ENCODE measurements around the gene PDE12.

The PDE12 gene

GRCh38 chr3:57572096-57572495 lies 16.0 kb downstream of the PDE12 start:
- Mint-ChIP-seq H3K27me3 (no peaks in the 10 kb centered on the region), H3K4me3 (no peak overlapping the region), H3K27ac (peak overlapping the region in 1 of 2 donors; percentile 33), H3K4me1 (peaks cover 15% of the 10 kb centered on the region), H3K9me3 (no peaks in the 10 kb centered on the region)
- no peak for ATAC-seq
- no peak for DNase-seq

GRCh38 chr3:57575966-57576626 lies 20.0 kb downstream of the PDE12 start:
- Mint-ChIP-seq H3K27ac (peak overlapping the region in 1 of 2 donors; percentile 22), H3K4me3 (no peak overlapping the region), H3K27me3 (no peaks in the 10 kb centered on the region), H3K9me3 (no peaks in the 10 kb centered on the region), H3K4me1 (peaks cover 17% of the 10 kb centered on the region)
- DNase-seq: no peak
- no peak for ATAC-seq

GRCh38 chr3:57577801-57578200 lies 21.7 kb downstream of the PDE12 start:
- DNase-seq (no peak), ATAC-seq (no peak)
- Mint-ChIP-seq H3K27me3 (no peaks in the 10 kb centered on the region), H3K4me1 (peaks cover 17% of the 10 kb centered on the region), H3K9me3 (no peaks in the 10 kb centered on the region), H3K27ac (no peak overlapping the region), H3K4me3 (no peak overlapping the region)

GRCh38 chr3:57582474-57583168 lies 26.5 kb downstream of the PDE12 start:
- no peak overlapping the region for H3K27ac Mint-ChIP-seq
- no peaks in the 10 kb centered on the region for H3K27me3 Mint-ChIP-seq
- ATAC-seq (peak; percentile 58), DNase-seq (no peak)
- H3K9me3 Mint-ChIP-seq: no peaks in the 10 kb centered on the region
- peaks cover 13% of the 10 kb centered on the region for H3K4me1 Mint-ChIP-seq
- no peak overlapping the region for H3K4me3 Mint-ChIP-seq

GRCh38 chr3:57583544-57583943 lies 27.5 kb downstream of the PDE12 start:
- Mint-ChIP-seq H3K4me3 (no peak overlapping the region), H3K4me1 (peaks cover 16% of the 10 kb centered on the region), H3K27me3 (no peaks in the 10 kb centered on the region), H3K9me3 (no peaks in the 10 kb centered on the region), H3K27ac (no peak overlapping the region)
- DNase-seq (no peak), ATAC-seq (no peak)

- DNase-seq (no peak), ATAC-seq (no peak)
- H3K4me3 Mint-ChIP-seq: no peak overlapping the region
- H3K27ac Mint-ChIP-seq: no peak overlapping the region
- no peaks in the 10 kb centered on the region for H3K9me3 Mint-ChIP-seq
- H3K4me1 Mint-ChIP-seq: peaks cover 20% of the 10 kb centered on the region
- no peaks in the 10 kb centered on the region for H3K27me3 Mint-ChIP-seq
Measured at GRCh38 chr3:57586778-57587177, 30.7 kb downstream of the PDE12 start.

- no peak for DNase-seq
- H3K27me3 Mint-ChIP-seq: no peaks in the 10 kb centered on the region
- ATAC-seq: no peak
- no peaks in the 10 kb centered on the region for H3K9me3 Mint-ChIP-seq
- H3K27ac Mint-ChIP-seq: peak overlapping the region in 1 of 2 donors; percentile 52
- peaks cover 27% of the 10 kb centered on the region for H3K4me1 Mint-ChIP-seq
- H3K4me3 Mint-ChIP-seq: no peak overlapping the region
Measured at GRCh38 chr3:57587905-57588304, 31.8 kb downstream of the PDE12 start.

- Mint-ChIP-seq H3K27ac (no peak overlapping the region), H3K4me3 (no peak overlapping the region), H3K9me3 (no peaks in the 10 kb centered on the region), H3K27me3 (no peaks in the 10 kb centered on the region), H3K4me1 (peaks cover 46% of the 10 kb centered on the region)
- no peak for ATAC-seq
- no peak for DNase-seq
Measured at GRCh38 chr3:57592306-57592705, 36.2 kb downstream of the PDE12 start.

- Mint-ChIP-seq H3K27me3 (no peaks in the 10 kb centered on the region), H3K9me3 (no peaks in the 10 kb centered on the region), H3K4me3 (peak overlapping the region in 1 of 2 donors; percentile 93), H3K27ac (peak overlapping the region in 1 of 2 donors; percentile 19), H3K4me1 (peaks cover 46% of the 10 kb centered on the region)
- ATAC-seq: no peak
- no peak for DNase-seq
Measured at GRCh38 chr3:57594144-57594543, 38.1 kb downstream of the PDE12 start.

GRCh38 chr3:57594576-57594975 lies 38.5 kb downstream of the PDE12 start:
- H3K9me3 Mint-ChIP-seq: no peaks in the 10 kb centered on the region
- peaks cover 51% of the 10 kb centered on the region for H3K4me1 Mint-ChIP-seq
- H3K27ac Mint-ChIP-seq: peak overlapping the region in 1 of 2 donors; percentile 19
- DNase-seq: no peak
- no peaks in the 10 kb centered on the region for H3K27me3 Mint-ChIP-seq
- peak overlapping the region; percentile 93 to 98 for H3K4me3 Mint-ChIP-seq
- no peak for ATAC-seq

GRCh38 chr3:57596495-57597126 lies 40.5 kb downstream of the PDE12 start:
- DNase-seq (peak; percentile 46 to 55), ATAC-seq (no peak)
- no peaks in the 10 kb centered on the region for H3K9me3 Mint-ChIP-seq
- peak overlapping the region; percentile 93 to 98 for H3K4me3 Mint-ChIP-seq
- peak overlapping the region; percentile 90 to 98 for H3K27ac Mint-ChIP-seq
- H3K27me3 Mint-ChIP-seq: no peaks in the 10 kb centered on the region
- peaks cover 56% of the 10 kb centered on the region for H3K4me1 Mint-ChIP-seq

GRCh38 chr3:57597127-57597923 lies 41.3 kb downstream of the PDE12 start, which contains the start of gene ARF4:
TSS of gene ARF4 (minus strand) at chr3:57597344. CDS start at chr3:57597140, 204 bp downstream.
- Mint-ChIP-seq H3K4me3 (peak within 1 kb of the TSS; percentile 93 to 98), H3K4me1 (peaks cover 58% of the 10 kb centered on the region)

GRCh38 chr3:57598765-57599360 lies 42.8 kb downstream of the PDE12 start:
- Mint-ChIP-seq H3K4me3 (peak overlapping the region; percentile 93 to 98), H3K27ac (peak overlapping the region; percentile 88 to 98), H3K27me3 (no peaks in the 10 kb centered on the region), H3K9me3 (no peaks in the 10 kb centered on the region), H3K4me1 (peaks cover 44% of the 10 kb centered on the region)
- ATAC-seq (no peak), DNase-seq (no peak)

More at GRCh38 chr3:57597127-57597923, 41.3 kb downstream of the PDE12 start, which contains the start of gene ARF4:
- peak within 1 kb of the TSS; percentile 94 to 98 for H3K27ac Mint-ChIP-seq
- H3K27me3 Mint-ChIP-seq: no peaks in the 10 kb centered on the region
- no peaks in the 10 kb centered on the region for H3K9me3 Mint-ChIP-seq
- DNase-seq (peak; percentile 100), ATAC-seq (peak; percentile 97)

- no peaks in the 10 kb centered on the region for H3K27me3 Mint-ChIP-seq
- H3K4me1 Mint-ChIP-seq: peaks cover 37% of the 10 kb centered on the region
- DNase-seq (no peak), ATAC-seq (no peak)
- H3K4me3 Mint-ChIP-seq: peak overlapping the region; percentile 0 to 50
- H3K9me3 Mint-ChIP-seq: no peaks in the 10 kb centered on the region
- peak overlapping the region in 1 of 2 donors; percentile 86 for H3K27ac Mint-ChIP-seq
Measured at GRCh38 chr3:57600195-57600594, 44.1 kb downstream of the PDE12 start.

GRCh38 chr3:57604971-57605370 lies 48.9 kb downstream of the PDE12 start:
- no peak for DNase-seq
- ATAC-seq: no peak
- Mint-ChIP-seq H3K4me1 (peaks cover 15% of the 10 kb centered on the region), H3K27ac (no peak overlapping the region), H3K4me3 (no peak overlapping the region), H3K27me3 (no peaks in the 10 kb centered on the region), H3K9me3 (peaks cover 11 to 17% of the 10 kb centered on the region in 2 donors)
